WERI-Rb-1 (cell line): ENCODE measurements around the gene LYPD4.

Experiments used
- DNase-seq: peaks from one replicate; pipeline ENCODE4 v3.0.0-alpha.2; 2020
- H3K27ac ChIP-seq: fragments of 250-450 bp; sonication (Bioruptor Pico); 2 replicates; pipeline ENCODE4 v1.5.1; 2020; ENCODE audit warnings: mild to moderate bottlenecking, moderate library complexity
- H3K27me3 ChIP-seq: fragments of 250-450 bp; sonication (Bioruptor Pico); 2 replicates; pipeline ENCODE4 v1.5.1; 2021; ENCODE audit warnings: mild to moderate bottlenecking, low read depth, moderate library complexity; ENCODE audit not compliant: insufficient read depth, severe bottlenecking
- H3K36me3 ChIP-seq: fragments of 250-450 bp; sonication (Bioruptor Pico); 2 replicates; pipeline ENCODE4 v1.5.1; 2020; ENCODE audit warnings: mild to moderate bottlenecking, moderate library complexity
- H3K4me3 ChIP-seq: 2 replicates; pipeline ENCODE4 v1.5.1; 2011; ENCODE audit warnings: low read depth, mild to moderate bottlenecking, control low read depth, low read length
- H3K9me3 ChIP-seq: fragments of 250-450 bp; sonication (Bioruptor Pico); 2 replicates; pipeline ENCODE4 v1.5.1; 2021; ENCODE audit warnings: mild to moderate bottlenecking, moderate library complexity; ENCODE audit not compliant: severe bottlenecking
- TF ChIP-seq, protein P1 (sequence below): IDR thresholded peaks from 2 replicates; pipeline ENCODE4 v1.5.1; 2011; ENCODE audit warnings: low read depth, mild to moderate bottlenecking, control low read depth, inconsistent platforms, low read length

LYPD4 gene

DNA sequence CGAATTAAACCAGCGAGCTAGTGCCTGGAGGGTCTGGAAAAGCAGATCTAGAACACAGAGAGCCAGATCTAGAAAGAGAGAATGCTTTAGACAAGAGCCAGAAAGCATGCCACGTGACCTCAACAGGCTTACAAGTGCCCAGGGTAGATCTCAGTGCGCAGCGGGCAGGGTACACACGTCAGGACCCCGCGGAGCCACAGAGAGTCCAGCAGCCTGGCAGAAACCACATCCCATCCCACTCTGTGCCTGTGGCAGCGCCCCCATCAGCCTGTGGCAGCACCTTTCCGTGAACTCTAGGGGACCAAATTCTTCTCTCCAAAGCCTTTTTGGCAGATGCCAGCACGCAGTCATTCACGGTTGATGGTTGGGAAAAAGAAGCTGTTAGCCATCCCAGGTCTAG, 44.4 kb upstream of the LYPD4 start:
- TF ChIP-seq, protein P1, sequence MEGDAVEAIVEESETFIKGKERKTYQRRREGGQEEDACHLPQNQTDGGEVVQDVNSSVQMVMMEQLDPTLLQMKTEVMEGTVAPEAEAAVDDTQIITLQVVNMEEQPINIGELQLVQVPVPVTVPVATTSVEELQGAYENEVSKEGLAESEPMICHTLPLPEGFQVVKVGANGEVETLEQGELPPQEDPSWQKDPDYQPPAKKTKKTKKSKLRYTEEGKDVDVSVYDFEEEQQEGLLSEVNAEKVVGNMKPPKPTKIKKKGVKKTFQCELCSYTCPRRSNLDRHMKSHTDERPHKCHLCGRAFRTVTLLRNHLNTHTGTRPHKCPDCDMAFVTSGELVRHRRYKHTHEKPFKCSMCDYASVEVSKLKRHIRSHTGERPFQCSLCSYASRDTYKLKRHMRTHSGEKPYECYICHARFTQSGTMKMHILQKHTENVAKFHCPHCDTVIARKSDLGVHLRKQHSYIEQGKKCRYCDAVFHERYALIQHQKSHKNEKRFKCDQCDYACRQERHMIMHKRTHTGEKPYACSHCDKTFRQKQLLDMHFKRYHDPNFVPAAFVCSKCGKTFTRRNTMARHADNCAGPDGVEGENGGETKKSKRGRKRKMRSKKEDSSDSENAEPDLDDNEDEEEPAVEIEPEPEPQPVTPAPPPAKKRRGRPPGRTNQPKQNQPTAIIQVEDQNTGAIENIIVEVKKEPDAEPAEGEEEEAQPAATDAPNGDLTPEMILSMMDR, result no peak
- H3K27ac ChIP-seq, result no peak overlapping the region
- H3K27me3 ChIP-seq, result no peaks in the 10 kb centered on the region
- H3K36me3 ChIP-seq, result no peaks in the 10 kb centered on the region
- no peak overlapping the region for H3K4me3 ChIP-seq
- DNase-seq, result no peak
- H3K9me3 ChIP-seq, result no peaks in the 10 kb centered on the region

DNA sequence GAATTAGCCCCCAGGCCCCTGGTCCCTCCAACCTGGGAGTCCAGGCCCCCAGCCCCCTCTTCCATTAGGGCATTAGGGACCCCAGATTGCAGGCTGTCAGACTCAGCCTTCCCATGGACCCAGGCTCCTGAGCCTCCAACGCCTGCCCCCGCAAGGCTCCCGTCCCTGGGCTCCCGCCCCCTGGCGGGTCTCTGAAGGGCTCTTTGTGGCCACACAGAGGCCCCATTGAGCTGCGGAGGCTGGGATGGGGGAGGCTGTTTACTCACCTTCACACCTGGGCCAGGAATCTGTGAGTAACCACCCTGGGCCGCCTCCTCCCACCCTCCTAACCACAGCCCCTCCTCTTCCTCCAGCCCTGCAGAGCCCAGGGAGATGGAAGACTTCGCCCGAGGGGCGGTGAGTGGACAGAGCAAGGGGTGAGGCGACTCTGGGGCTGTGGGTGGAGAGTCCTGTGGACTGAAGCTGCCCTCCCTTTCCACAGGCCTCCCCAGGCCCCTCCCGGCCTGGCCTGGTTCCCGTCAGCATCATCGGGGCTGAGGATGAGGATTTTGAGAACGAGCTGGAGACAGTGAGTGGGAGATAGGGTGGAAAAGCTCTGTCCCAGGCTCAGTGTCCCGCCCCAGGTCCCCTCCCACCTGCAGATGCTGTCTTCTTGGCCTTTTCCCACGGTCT, 43.4 kb upstream of the LYPD4 start:
- no peak overlapping the region for H3K4me3 ChIP-seq
- H3K27ac ChIP-seq, result no peak overlapping the region

DNA sequence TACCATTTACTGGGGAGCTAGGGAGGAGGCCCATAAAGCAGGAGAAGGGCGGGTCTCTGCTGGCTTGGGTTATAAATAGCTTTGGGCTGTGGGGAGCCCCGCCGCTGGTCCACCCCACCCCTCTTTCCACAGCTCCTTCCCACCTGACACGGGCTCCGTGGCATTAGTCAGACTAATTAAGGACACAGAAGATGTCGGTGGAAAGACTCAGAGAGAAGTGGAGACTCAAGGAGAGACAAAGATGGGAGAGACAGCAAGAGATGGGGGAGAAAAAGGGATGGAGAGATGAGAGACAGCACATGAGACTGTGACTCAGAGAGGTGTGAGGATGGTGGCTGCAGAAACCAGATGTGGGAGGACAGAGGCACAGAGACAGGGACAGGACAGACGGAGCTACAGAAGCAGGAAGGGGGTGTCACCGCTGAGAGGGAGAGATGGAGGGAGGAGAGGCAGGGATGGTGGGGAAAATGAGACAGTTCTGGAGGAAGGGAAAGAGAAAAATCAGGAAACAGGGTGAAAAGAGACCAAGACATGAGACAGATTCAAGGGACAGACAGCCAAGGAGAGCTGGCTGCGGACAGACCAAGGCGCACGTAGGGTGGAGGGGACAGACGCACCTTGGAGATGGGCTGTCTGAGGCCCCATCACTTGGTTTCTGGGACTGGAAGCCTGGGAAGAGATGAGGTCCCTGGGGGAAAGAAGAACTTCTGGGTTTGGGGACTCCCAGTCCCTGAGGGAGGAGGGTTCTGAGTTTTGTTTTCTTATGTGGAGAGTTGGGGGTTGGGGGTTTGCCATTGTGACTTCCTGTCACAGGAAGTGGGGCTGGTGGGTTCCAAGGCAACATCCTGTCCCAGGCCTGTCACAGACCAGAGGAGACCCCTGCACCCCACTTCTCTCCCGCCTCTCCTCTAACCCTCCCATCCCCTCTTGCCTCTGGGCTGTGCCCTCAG, 42.6 kb upstream of the LYPD4 start:
- H3K36me3 ChIP-seq, result no peaks in the 10 kb centered on the region
- H3K4me3 ChIP-seq, result no peak overlapping the region
- H3K27ac ChIP-seq, result no peak overlapping the region
- no peaks in the 10 kb centered on the region for H3K27me3 ChIP-seq
- TF ChIP-seq, protein P1, result no peak
- no peaks in the 10 kb centered on the region for H3K9me3 ChIP-seq
- no peak for DNase-seq

More for the DNA sequence above, 43.4 kb upstream of the LYPD4 start:
- no peak for DNase-seq
- no peaks in the 10 kb centered on the region for H3K36me3 ChIP-seq
- no peaks in the 10 kb centered on the region for H3K27me3 ChIP-seq
- TF ChIP-seq, protein P1, result no peak
- H3K9me3 ChIP-seq, result no peaks in the 10 kb centered on the region

DNA sequence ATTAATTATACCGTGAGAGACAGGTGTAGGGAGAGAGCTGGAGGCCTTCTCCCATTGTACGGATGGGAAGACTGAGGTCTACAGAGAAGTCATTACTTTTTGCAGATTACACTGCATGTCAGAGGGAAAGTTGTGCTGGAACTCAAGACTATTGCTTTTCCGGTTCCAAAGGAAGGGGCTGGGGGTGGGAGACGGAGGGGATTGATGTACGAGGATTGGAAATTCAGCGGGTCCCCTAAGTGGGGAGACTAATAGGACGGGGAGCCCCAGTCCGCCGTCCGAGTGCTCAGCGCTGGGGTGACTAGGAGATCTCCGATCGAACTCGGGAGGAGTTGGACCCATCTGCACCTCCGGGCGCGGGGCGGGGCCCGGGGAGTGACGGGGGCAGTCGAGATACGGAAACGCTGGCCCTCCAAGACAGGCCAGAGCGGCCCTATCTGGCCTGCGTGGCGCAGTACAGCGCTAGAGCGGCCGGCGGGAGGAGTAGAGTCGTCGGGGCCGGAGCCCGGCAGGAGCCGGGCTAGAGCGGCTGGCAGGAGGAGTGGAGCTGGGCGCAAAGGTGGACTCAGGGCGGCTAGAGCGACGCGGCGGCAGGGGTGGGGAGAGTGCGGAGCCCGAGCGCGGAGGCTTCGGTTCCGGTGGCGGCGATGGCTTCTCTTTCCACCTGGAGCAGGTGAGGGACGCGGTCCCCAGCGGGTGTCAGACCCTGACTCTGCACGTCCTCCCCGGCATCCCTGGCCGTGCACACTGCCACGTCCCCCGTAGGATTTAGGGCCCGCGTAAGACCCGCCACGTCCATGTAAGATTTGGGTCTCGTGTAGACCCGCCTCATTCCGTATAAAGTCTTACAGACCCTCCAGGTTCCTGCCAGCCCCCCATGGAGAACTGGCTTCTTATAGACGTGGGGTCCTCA, 39.6 kb upstream of the LYPD4 start:
- H3K9me3 ChIP-seq, result no peaks in the 10 kb centered on the region
- DNase-seq, result peak; percentile 97
- H3K27me3 ChIP-seq, result no peaks in the 10 kb centered on the region
- TF ChIP-seq, protein P1, result no peak
- peak overlapping the region; percentile 52 for H3K27ac ChIP-seq
- H3K36me3 ChIP-seq, result no peaks in the 10 kb centered on the region
- H3K4me3 ChIP-seq, result peak overlapping the region; percentile 90

DNA sequence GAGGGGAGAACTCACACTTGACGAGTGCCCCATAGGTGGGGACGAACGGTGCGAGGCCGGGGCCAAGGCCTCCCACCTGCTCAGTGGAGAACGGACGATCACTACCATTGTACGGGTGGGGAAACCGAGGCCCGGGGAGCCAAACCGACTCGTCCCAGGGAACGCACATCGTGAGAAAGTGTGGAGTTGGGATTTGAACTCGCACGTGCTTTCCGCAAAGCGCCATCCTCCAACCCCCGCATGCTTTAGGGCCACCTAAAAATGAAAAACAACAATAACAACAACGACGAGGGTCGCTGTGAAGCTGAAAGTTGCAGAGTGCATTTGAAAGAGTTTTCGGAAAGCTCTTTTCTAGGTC, 39.0 kb upstream of the LYPD4 start:
- Histone ChIP-seq H3K27ac (no peak overlapping the region), H3K4me3 (peak overlapping the region; percentile 90), H3K36me3 (no peaks in the 10 kb centered on the region), H3K9me3 (no peaks in the 10 kb centered on the region), H3K27me3 (no peaks in the 10 kb centered on the region)
- DNase-seq, result no peak
- TF ChIP-seq, protein P1, result no peak
